ENCODE results near the gene MEI4.

Gene MEI4

GRCh38 chr6:77834591-77834996, 181.8 kb downstream of the MEI4 start:
- H3K9ac ChIP-seq: no peak overlapping the region
- no peak overlapping the region for H3K4me3 ChIP-seq
- no peak for TF ChIP-seq Cebpa-rat (IDR thresholded peaks at IDR 0.05)
- no peaks in the 10 kb centered on the region for H4K20me1 ChIP-seq
- no peaks in the 10 kb centered on the region for H3K4me1 ChIP-seq
- no peaks in the 10 kb centered on the region for H3K36me3 ChIP-seq
- H3K27me3 ChIP-seq: no peaks in the 10 kb centered on the region
- no peaks in the 10 kb centered on the region for H3K9me3 ChIP-seq
- no peak overlapping the region for H3K27ac ChIP-seq
- no peak overlapping the region for H3K4me2 ChIP-seq

- no peaks in the 10 kb centered on the region for H3K9me3 ChIP-seq
- H3K9ac ChIP-seq: no peak overlapping the region
- no peaks in the 10 kb centered on the region for H3K4me1 ChIP-seq
- no peaks in the 10 kb centered on the region for H3K36me3 ChIP-seq
- TF ChIP-seq Cebpa-rat (IDR thresholded peaks at IDR 0.05): no peak
- no peak overlapping the region for H3K4me3 ChIP-seq
- H3K4me2 ChIP-seq: no peak overlapping the region
- H4K20me1 ChIP-seq: no peaks in the 10 kb centered on the region
- H3K27ac ChIP-seq: no peak overlapping the region
- H3K27me3 ChIP-seq: no peaks in the 10 kb centered on the region
These were observed 184.4 kb downstream of the MEI4 start for GRCh38 chr6:77837034-77837784.

- H3K27me3 ChIP-seq: no peaks in the 10 kb centered on the region
- TF ChIP-seq Cebpa-rat (IDR thresholded peaks at IDR 0.05): no peak
- no peak overlapping the region for H3K27ac ChIP-seq
These were observed 186.5 kb downstream of the MEI4 start for GRCh38 chr6:77839292-77839691.

GRCh38 chr6:77844822-77845221, 192.0 kb downstream of the MEI4 start:
- no peak overlapping the region for H3K4me3 ChIP-seq
- no peak overlapping the region for H3K9ac ChIP-seq
- TF ChIP-seq Cebpa-rat (IDR thresholded peaks at IDR 0.05): no peak
- H3K36me3 ChIP-seq: no peaks in the 10 kb centered on the region
- H3K4me1 ChIP-seq: no peaks in the 10 kb centered on the region
- no peaks in the 10 kb centered on the region for H3K9me3 ChIP-seq
- H4K20me1 ChIP-seq: no peaks in the 10 kb centered on the region
- H3K4me2 ChIP-seq: no peak overlapping the region
- no peak overlapping the region for H3K27ac ChIP-seq
- no peaks in the 10 kb centered on the region for H3K27me3 ChIP-seq

More at GRCh38 chr6:77839292-77839691, 186.5 kb downstream of the MEI4 start:
- no peak overlapping the region for H3K9ac ChIP-seq
- no peak overlapping the region for H3K4me3 ChIP-seq
- no peaks in the 10 kb centered on the region for H4K20me1 ChIP-seq
- no peaks in the 10 kb centered on the region for H3K4me1 ChIP-seq
- H3K9me3 ChIP-seq: no peaks in the 10 kb centered on the region
- H3K4me2 ChIP-seq: no peak overlapping the region
- H3K36me3 ChIP-seq: no peaks in the 10 kb centered on the region

GRCh38 chr6:77853401-77853800, 200.6 kb downstream of the MEI4 start:
- Histone ChIP-seq H3K27ac (no peak overlapping the region), H3K9me3 (no peaks in the 10 kb centered on the region), H3K4me1 (no peaks in the 10 kb centered on the region), H4K20me1 (no peaks in the 10 kb centered on the region), H3K36me3 (no peaks in the 10 kb centered on the region), H3K9ac (no peak overlapping the region), H3K27me3 (no peaks in the 10 kb centered on the region), H3K4me3 (no peak overlapping the region), H3K4me2 (no peak overlapping the region)
- no peak for TF ChIP-seq Cebpa-rat (IDR thresholded peaks at IDR 0.05)

- Histone ChIP-seq H3K4me3 (no peak overlapping the region), H3K9ac (no peak overlapping the region), H3K27me3 (no peaks in the 10 kb centered on the region), H3K36me3 (no peaks in the 10 kb centered on the region), H3K27ac (no peak overlapping the region), H3K4me2 (no peak overlapping the region), H4K20me1 (no peaks in the 10 kb centered on the region), H3K4me1 (no peaks in the 10 kb centered on the region), H3K9me3 (no peaks in the 10 kb centered on the region)
- no peak for TF ChIP-seq Cebpa-rat (IDR thresholded peaks at IDR 0.05)
These were observed 203.6 kb downstream of the MEI4 start for GRCh38 chr6:77856391-77856790.

GRCh38 chr6:77857421-77857820, 204.6 kb downstream of the MEI4 start:
- no peaks in the 10 kb centered on the region for H4K20me1 ChIP-seq
- no peaks in the 10 kb centered on the region for H3K4me1 ChIP-seq
- H3K9me3 ChIP-seq: no peaks in the 10 kb centered on the region
- H3K36me3 ChIP-seq: no peaks in the 10 kb centered on the region
- H3K27me3 ChIP-seq: no peaks in the 10 kb centered on the region
- H3K4me3 ChIP-seq: no peak overlapping the region
- TF ChIP-seq Cebpa-rat (IDR thresholded peaks at IDR 0.05): no peak
- H3K9ac ChIP-seq: no peak overlapping the region
- no peak overlapping the region for H3K4me2 ChIP-seq
- no peak overlapping the region for H3K27ac ChIP-seq

GRCh38 chr6:77876300-77876699, 223.5 kb downstream of the MEI4 start:
- TF ChIP-seq Cebpa-rat (IDR thresholded peaks at IDR 0.05): no peak
- Histone ChIP-seq H3K4me1 (no peaks in the 10 kb centered on the region), H3K9me3 (no peaks in the 10 kb centered on the region), H3K9ac (no peak overlapping the region), H3K36me3 (no peaks in the 10 kb centered on the region), H3K4me2 (no peak overlapping the region), H3K27ac (no peak overlapping the region), H4K20me1 (no peaks in the 10 kb centered on the region), H3K4me3 (no peak overlapping the region), H3K27me3 (no peaks in the 10 kb centered on the region)

- H3K4me3 ChIP-seq: no peak overlapping the region
- no peaks in the 10 kb centered on the region for H3K27me3 ChIP-seq
- TF ChIP-seq Cebpa-rat (IDR thresholded peaks at IDR 0.05): no peak
- no peaks in the 10 kb centered on the region for H3K9me3 ChIP-seq
- H3K27ac ChIP-seq: no peak overlapping the region
- H3K36me3 ChIP-seq: no peaks in the 10 kb centered on the region
- no peak overlapping the region for H3K4me2 ChIP-seq
- no peaks in the 10 kb centered on the region for H3K4me1 ChIP-seq
- no peaks in the 10 kb centered on the region for H4K20me1 ChIP-seq
- H3K9ac ChIP-seq: no peak overlapping the region
These were observed 226.7 kb downstream of the MEI4 start for GRCh38 chr6:77879527-77879926.

- H4K20me1 ChIP-seq: no peaks in the 10 kb centered on the region
- no peak overlapping the region for H3K4me3 ChIP-seq
- no peak overlapping the region for H3K27ac ChIP-seq
- H3K4me2 ChIP-seq: no peak overlapping the region
- H3K4me1 ChIP-seq: no peaks in the 10 kb centered on the region
- no peak for TF ChIP-seq Cebpa-rat (IDR thresholded peaks at IDR 0.05)
- no peak overlapping the region for H3K9ac ChIP-seq
- no peaks in the 10 kb centered on the region for H3K9me3 ChIP-seq
- H3K36me3 ChIP-seq: no peaks in the 10 kb centered on the region
- H3K27me3 ChIP-seq: no peaks in the 10 kb centered on the region
These were observed 227.7 kb downstream of the MEI4 start for GRCh38 chr6:77880501-77880900.

- H3K9me3 ChIP-seq: 0 out of 2 replicates have a peak, but pooled peaks cover 6% of the 10 kb centered on the region
- no peaks in the 10 kb centered on the region for H3K36me3 ChIP-seq
- no peak overlapping the region for H3K4me2 ChIP-seq
- no peak overlapping the region for H3K4me3 ChIP-seq
- TF ChIP-seq Cebpa-rat (IDR thresholded peaks at IDR 0.05): no peak
- no peak overlapping the region for H3K27ac ChIP-seq
- H3K27me3 ChIP-seq: no peaks in the 10 kb centered on the region
- no peaks in the 10 kb centered on the region for H3K4me1 ChIP-seq
- no peaks in the 10 kb centered on the region for H4K20me1 ChIP-seq
- H3K9ac ChIP-seq: no peak overlapping the region
These were observed 231.0 kb downstream of the MEI4 start for GRCh38 chr6:77883851-77884250.

All from BLaER1 (cell line).